ENCODE data around the gene MAD1L1. TPM values are rescaled to one million over a fixed set of nuclear protein-coding genes. Genes with fewer than 3 reads are reported as not detected.

Gene MAD1L1
- total RNA-seq, 4 donors from 2014 or later: 22.3 to 56.6 (median 35.0) TPM

- Histone ChIP-seq H3K36me3 (peaks cover 0 to 15% of the 10 kb centered on the region in 2 donors), H3K27me3 (no peaks in the 10 kb centered on the region), H3K4me3 (no peak overlapping the region), H3K4me1 (no peaks in the 10 kb centered on the region), H3K27ac (no peak overlapping the region), H3K9me3 (no peaks in the 10 kb centered on the region)
- TF ChIP-seq EP300 (IDR thresholded peaks at IDR 0.05) (no peak), POLR2A (IDR thresholded peaks at IDR 0.05) (no peak), POLR2AphosphoS5 (IDR thresholded peaks at IDR 0.05) (no peak)
- TF ChIP-seq, protein P1, sequence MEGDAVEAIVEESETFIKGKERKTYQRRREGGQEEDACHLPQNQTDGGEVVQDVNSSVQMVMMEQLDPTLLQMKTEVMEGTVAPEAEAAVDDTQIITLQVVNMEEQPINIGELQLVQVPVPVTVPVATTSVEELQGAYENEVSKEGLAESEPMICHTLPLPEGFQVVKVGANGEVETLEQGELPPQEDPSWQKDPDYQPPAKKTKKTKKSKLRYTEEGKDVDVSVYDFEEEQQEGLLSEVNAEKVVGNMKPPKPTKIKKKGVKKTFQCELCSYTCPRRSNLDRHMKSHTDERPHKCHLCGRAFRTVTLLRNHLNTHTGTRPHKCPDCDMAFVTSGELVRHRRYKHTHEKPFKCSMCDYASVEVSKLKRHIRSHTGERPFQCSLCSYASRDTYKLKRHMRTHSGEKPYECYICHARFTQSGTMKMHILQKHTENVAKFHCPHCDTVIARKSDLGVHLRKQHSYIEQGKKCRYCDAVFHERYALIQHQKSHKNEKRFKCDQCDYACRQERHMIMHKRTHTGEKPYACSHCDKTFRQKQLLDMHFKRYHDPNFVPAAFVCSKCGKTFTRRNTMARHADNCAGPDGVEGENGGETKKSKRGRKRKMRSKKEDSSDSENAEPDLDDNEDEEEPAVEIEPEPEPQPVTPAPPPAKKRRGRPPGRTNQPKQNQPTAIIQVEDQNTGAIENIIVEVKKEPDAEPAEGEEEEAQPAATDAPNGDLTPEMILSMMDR (IDR thresholded peaks at IDR 0.05): no peak
- WGBS, 2 donors (ENCODE audit: low coverage in 1 of 2): 88 to 94% methylated on average over 12 to 13 of the region's 13 CpGs
- ATAC-seq: no peak
These were observed 138.2 kb downstream of the MAD1L1 start for GRCh38 chr7:2094454-2095045.

GRCh38 chr7:2093843-2094220, 138.9 kb downstream of the MAD1L1 start:
- WGBS, 2 donors (ENCODE audit: low coverage in 1 of 2): 96% methylated on average over 10 of the region's 13 CpGs; no CpG with 5 or more reads in 1 of the 2 donors
- no peak overlapping the region for H3K27ac ChIP-seq
- H3K4me1 ChIP-seq: no peaks in the 10 kb centered on the region
- no peaks in the 10 kb centered on the region for H3K27me3 ChIP-seq
- H3K4me3 ChIP-seq: no peak overlapping the region
- TF ChIP-seq, protein P1 (IDR thresholded peaks at IDR 0.05): no peak
- TF ChIP-seq EP300 (IDR thresholded peaks at IDR 0.05): no peak
- TF ChIP-seq POLR2A (IDR thresholded peaks at IDR 0.05): no peak
- TF ChIP-seq POLR2AphosphoS5 (IDR thresholded peaks at IDR 0.05): no peak
- no peaks in the 10 kb centered on the region for H3K9me3 ChIP-seq
- peaks cover 0 to 15% of the 10 kb centered on the region in 2 donors for H3K36me3 ChIP-seq
- no peak for ATAC-seq

GRCh38 chr7:2093215-2093842, 139.4 kb downstream of the MAD1L1 start:
- WGBS, 2 donors (ENCODE audit: low coverage in 1 of 2): 70 to 95% methylated on average over 3 to 5 of the region's 15 CpGs

GRCh38 chr7:2092279-2092678, 140.5 kb downstream of the MAD1L1 start:
- no peaks in the 10 kb centered on the region for H3K27me3 ChIP-seq
- no peak overlapping the region for H3K27ac ChIP-seq
- H3K9me3 ChIP-seq: no peaks in the 10 kb centered on the region
- 95 to 99% methylated on average over 6 to 8 of the region's 8 CpGs for WGBS, 2 donors (ENCODE audit: low coverage in 1 of 2)
- ATAC-seq: no peak
- H3K36me3 ChIP-seq: peaks cover 0 to 15% of the 10 kb centered on the region in 2 donors
- H3K4me3 ChIP-seq: no peak overlapping the region
- TF ChIP-seq POLR2AphosphoS5 (IDR thresholded peaks at IDR 0.05) (no peak), POLR2A (IDR thresholded peaks at IDR 0.05) (no peak), EP300 (IDR thresholded peaks at IDR 0.05) (no peak)
- TF ChIP-seq, protein P1 (IDR thresholded peaks at IDR 0.05): no peak
- H3K4me1 ChIP-seq: no peaks in the 10 kb centered on the region

More at GRCh38 chr7:2093215-2093842, 139.4 kb downstream of the MAD1L1 start:
- H3K36me3 ChIP-seq: peaks cover 0 to 15% of the 10 kb centered on the region in 2 donors
- no peak overlapping the region for H3K4me3 ChIP-seq
- H3K4me1 ChIP-seq: no peaks in the 10 kb centered on the region
- H3K27me3 ChIP-seq: no peaks in the 10 kb centered on the region
- H3K9me3 ChIP-seq: no peaks in the 10 kb centered on the region
- ATAC-seq: no peak
- no peak for TF ChIP-seq POLR2AphosphoS5 (IDR thresholded peaks at IDR 0.05)
- TF ChIP-seq POLR2A (IDR thresholded peaks at IDR 0.05): no peak
- no peak for TF ChIP-seq EP300 (IDR thresholded peaks at IDR 0.05)
- TF ChIP-seq, protein P1 (IDR thresholded peaks at IDR 0.05): no peak
- no peak overlapping the region for H3K27ac ChIP-seq
